GM21526 (cell line): ENCODE measurements around the gene CCDC196.

Experiments used
- ATAC-seq: cut with Tn5 transposase; IDR thresholded peaks from one replicate; pipeline ENCODE4 v1.9.1; 2021; ENCODE audit warnings: moderate library complexity; ENCODE audit not compliant: unreplicated experiment, low FRiP score

CCDC196 gene

GRCh38 chr14:66485910-66486421 is at the start of gene CCDC196:
TSS of gene CCDC196 (plus strand) at chr14:66486371. CDS start at chr14:66486503, 132 bp downstream.
- no peak for ATAC-seq

- ATAC-seq, result no peak
Observed at GRCh38 chr14:66440801-66441200, 45.4 kb upstream of the CCDC196 start.

DNA sequence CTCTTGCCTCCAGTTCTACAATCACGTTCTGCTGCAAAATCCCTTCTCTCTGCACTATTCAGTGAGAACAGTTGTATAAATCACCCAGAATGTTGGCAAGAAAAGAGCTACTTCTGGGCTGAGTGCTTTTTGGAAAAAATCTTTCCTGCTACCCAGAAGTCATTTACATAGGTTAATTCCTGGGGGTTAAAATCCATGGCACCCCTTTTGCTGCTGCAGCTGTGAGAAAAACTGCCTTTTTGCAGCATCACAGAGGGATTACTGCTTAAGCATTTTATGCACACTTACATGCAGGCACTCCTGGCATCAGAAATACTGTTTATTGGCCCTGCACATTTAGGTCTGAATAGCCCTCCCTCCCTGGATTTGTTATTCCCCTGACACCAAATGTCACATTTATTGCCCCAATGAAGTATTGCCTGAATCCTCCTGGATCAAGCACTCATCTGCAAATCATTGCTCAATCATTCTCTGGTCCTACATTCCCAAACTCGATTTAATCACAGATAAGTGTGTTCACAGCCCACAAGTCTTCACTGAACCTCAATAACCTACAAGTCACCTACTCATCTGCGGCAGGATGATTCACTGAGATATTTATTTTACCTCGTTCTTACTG is 43.1 kb upstream of the CCDC196 start:
- ATAC-seq, result no peak

GRCh38 chr14:66443785-66444184 is 42.4 kb upstream of the CCDC196 start:
- ATAC-seq, result no peak

DNA sequence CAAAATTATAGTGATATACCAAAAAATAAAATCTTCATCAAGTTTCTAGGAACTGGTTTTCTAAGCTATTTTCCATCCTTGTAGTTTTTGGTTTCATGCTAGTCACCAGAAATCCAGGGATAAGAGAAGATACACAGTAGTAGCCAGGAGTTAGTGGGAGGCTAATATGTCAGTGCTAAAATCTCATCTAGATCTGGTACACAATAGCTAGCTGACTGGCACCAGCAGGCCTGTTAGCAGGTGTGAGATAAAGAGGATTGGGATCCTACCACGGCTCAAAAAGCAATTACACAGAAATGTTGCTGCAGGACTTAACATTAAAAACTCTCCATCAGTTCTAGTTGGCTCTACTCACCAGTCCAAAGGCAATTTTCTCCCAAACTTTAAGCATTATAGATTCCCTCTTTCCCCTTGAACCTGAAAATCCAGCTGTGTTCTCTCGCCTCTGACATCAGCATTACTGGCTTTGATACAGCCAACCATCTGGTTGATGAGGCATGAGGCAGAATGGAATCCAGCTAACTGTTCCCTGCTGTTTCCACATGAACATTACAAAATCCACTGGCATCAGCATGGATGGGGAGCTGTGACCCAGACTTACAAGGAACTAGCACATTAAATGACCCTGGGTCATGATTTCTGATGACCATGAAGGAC is 41.8 kb upstream of the CCDC196 start:
- no peak for ATAC-seq

GRCh38 chr14:66445936-66446335 is 40.2 kb upstream of the CCDC196 start:
- ATAC-seq, result no peak

DNA sequence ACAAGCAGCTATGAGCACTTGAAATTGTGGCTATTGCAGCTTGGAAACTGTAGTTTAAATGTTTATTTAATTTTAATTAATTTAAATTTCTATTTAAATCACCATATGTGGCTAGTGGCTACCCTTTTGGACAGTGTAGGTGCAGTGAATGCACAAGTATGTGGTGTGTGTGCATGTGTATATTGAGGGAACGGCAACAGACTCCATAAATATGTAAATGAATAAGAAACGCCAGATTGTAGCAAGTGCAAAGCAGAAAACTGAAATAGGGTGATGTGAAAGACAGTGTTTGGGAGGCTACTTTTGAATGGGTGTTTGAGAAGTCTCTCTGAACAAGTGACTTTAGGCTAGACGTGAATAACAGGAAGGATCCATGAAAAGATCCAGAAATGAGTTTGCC is 32.7 kb upstream of the CCDC196 start:
- ATAC-seq, result no peak

GRCh38 chr14:66459603-66460002 is 26.6 kb upstream of the CCDC196 start:
- no peak for ATAC-seq

DNA sequence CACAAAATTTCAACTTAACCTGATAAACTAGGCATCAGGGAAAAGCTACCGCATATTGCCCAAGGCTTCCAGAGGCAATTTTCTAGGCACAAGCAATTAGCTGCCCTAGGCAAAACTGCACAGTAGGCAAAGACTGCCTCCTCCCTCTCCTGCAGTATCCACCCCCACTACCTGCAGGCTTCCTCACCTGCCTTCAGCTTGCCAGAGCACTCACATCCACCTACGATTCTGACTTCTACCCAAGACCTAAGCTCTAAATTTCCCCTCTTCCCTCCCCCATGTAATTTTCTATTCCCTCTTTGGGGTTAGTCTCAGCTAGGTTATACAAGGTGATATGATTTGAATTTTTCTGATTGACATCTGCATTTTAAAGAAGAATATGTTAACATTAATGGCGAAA is 21.9 kb upstream of the CCDC196 start:
- ATAC-seq, result no peak

- no peak for ATAC-seq
Observed at GRCh38 chr14:66468778-66469367, 17.3 kb upstream of the CCDC196 start.

- no peak for ATAC-seq
Observed at GRCh38 chr14:66471584-66471983, 14.6 kb upstream of the CCDC196 start.

DNA sequence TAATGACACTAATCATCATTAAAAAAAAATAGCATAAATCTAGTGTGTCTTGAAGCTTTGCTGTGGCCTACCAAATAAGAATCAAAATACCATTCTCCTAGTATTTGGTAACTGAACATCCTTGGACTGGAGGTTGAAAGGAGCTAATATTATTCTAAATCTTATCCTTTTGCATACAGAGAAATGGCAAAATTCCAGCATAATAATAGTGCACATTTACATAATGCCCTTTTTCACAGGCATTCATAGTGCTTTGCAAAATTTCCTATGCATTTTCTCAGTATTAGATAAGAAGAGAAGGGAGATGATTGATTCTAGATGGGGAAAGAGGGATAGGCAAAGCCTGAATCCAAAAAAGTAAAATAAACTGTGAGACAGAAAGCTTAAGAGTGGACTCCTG is 13.9 kb upstream of the CCDC196 start:
- ATAC-seq, result no peak

DNA sequence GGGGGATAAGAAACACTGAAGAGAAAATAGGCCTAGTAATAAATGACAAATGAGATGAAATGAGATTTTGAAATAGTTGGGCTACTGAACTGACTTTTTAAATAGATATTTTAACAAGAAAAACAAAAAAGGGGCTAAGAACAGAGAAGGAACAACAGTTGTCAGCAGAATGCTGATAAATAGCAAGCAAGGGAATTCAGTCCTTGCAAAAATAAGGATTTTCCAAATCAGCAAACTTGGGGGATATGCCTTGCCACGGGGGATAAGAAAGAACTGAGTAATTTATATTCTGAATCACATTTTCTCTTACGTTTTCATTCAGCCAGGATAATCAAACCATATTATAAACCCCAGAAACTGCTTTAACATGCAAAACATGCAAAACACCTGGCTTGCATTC is 12.9 kb upstream of the CCDC196 start:
- no peak for ATAC-seq

GRCh38 chr14:66476964-66477363 is 9.2 kb upstream of the CCDC196 start:
- no peak for ATAC-seq

- no peak for ATAC-seq
Observed at GRCh38 chr14:66477567-66477966, 8.6 kb upstream of the CCDC196 start.

DNA sequence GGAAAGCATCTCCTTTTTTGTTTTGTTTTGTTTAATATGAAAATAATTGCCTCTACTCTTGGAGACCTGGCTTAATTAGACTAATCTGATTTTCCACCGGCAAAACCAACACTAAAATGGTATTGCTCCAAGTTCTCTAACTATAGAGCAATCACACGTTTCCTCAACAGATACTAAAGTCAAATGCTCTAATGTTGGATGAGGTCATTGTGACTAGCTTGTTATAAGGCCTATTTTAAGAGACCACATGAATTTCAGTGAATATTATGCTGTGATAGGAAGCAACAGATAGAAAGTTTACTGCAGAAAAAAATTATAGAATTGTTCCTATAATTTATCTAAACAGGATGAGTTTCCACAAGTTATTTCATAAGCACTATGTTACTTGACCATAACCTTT is 3.3 kb upstream of the CCDC196 start:
- ATAC-seq, result no peak

- ATAC-seq, result no peak
Observed at GRCh38 chr14:66483322-66483721, 2.8 kb upstream of the CCDC196 start.

- no peak for ATAC-seq
Observed at GRCh38 chr14:66485029-66485428, 1.1 kb upstream of the CCDC196 start.

- ATAC-seq, result no peak
Observed at GRCh38 chr14:66487164-66487563, 993 bp downstream of the CCDC196 start.

DNA sequence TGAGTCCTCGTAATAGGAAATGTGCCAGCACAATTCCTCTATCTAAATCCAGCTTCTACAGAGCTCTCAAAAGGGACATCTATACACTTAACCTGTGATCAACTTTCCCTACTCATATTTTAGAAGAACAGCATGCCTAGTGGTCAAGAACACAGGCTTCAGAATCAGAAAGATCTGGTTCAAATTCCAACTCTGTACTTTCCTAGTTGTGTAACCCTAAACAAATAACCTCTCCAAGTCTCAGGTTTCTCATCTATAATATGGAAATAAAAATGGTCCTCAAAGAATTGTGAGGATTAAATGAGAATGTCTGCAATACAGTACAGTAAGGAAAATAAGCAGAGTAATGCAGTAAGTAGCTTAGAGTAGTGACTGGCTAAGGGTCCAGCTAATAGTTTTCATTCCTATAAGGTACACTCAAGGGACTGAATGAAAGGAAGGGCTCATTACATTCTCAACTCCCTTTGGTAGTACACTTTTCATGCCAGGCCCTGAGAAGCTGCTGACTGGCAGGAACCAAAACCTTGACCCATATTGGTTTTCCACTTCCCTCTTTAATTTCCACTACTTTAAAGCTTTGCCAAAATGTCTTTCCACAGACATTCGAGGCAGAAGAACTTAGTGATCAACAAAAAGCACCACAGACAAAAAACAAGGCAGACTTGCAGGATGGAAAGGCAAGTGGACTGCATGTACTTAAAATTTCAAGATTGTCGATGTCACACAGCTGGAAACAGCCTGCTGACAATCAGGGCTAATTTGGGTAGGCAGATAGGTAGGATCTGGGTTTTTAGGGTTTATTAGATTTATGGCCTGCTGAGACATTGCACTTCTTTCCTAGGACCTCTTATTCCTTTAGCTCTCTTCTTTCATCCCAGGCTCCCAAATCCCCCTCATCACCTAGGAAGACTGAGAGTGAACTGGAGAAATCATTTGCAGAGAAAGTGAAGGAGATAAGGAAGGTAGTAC is 4.3 kb downstream of the CCDC196 start:
- ATAC-seq, result no peak

DNA sequence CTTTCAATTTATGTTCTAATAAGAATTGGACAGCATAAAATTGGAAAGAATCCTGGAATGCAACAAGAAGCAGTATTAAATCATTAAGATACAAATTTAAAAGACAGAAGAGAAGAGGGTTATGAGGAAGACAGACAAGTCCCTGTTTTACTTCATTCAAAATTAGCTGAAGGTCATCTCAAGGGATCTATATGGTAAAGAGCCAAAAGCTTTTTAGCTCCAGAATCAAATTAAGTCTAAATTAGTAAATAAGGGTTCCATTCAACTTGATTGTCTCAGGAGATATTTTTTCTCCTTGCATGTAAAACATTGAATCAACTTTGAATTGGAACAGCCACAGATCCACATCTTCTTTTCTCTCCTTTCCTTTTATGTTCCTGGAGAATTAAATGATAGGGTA is 7.6 kb downstream of the CCDC196 start:
- ATAC-seq, result no peak
